K562 (cell line): Measurements from ENCODE around the gene TMEM95. TPM values are rescaled to one million over a fixed set of nuclear protein-coding genes. Genes with fewer than 3 reads are reported as not detected.

Experiments
- ATAC-seq: fragments of 200-7000 bp; cut with Tn5 transposase; 3 replicates; pipeline ENCODE4 v1.9.1; 2020; ENCODE audit warnings: moderate library complexity
- BruUV-seq: library from RNA; stranded (reverse); fragments of 400-500 nt; replicated peaks from 2 replicates; lab custom pipeline; 2021; lab: Mats Ljungman, UMichigan
- CTCF ChIA-PET: fragments of 300-600 bp; formaldehyde crosslinking; extraction: SDS; loops from one replicate; lab custom pipeline; 2021; ENCODE audit warnings: low intra/inter-chr PET ratio; lab: Yijun Ruan, JAX
- POLR2A ChIA-PET: fragments of 300-600, 350-650 bp; sonication (Branson Sonifier 250); formaldehyde crosslinking; extraction: SDS; loops from one replicate; lab custom pipeline; 2021; ENCODE audit warnings: antibody characterized with exemption, inconsistent platforms; lab: Yijun Ruan, JAX
- DNase-seq, 4 experiments: peaks; one replicate each; pipeline versions ENCODE4 v3.0.0 to v3.0.0-alpha.2; 2011 to 2018; ENCODE audit warnings: low spot score in 3 of 4, mixed read lengths in 3 of 4; ENCODE audit errors: extremely low read depth in 1 of 4
- FAIRE-seq: peaks from 2 replicates; lab custom pipeline; 2011; peaks lifted over from hg19 to GRCh38; lab: Jason Lieb, UNC
- H2AFZ ChIP-seq: 2 replicates; pipeline ENCODE4 v1.6.0; 2011; ENCODE audit warnings: low read depth, low read length, control low read depth, inconsistent platforms
- H3K27ac ChIP-seq: fragments of 200-600 bp; 3 replicates; pipeline ENCODE4 v1.8.0; 2011; ENCODE audit warnings: low read depth, mild to moderate bottlenecking, control low read depth, inconsistent platforms, low read length, moderate library complexity, mixed read lengths; ENCODE audit errors: extremely low read depth
- H3K27me3 ChIP-seq, 2 experiments: fragments of 300-600 bp in 1 of 2; 2 replicates in 1 of 2; 3 replicates in 1 of 2; pipeline versions ENCODE4 v1.6.0 to v1.8.0; 2011; ENCODE audit warnings: inconsistent platforms in 2 of 2, low read length in 2 of 2, mild to moderate bottlenecking in 1 of 2, mixed read lengths in 1 of 2, moderate library complexity in 1 of 2; ENCODE audit not compliant: control insufficient read depth in 2 of 2, insufficient read depth in 2 of 2
- H3K36me3 ChIP-seq: fragments of 300-600 bp; 3 replicates; pipeline ENCODE4 v1.8.0; 2011; ENCODE audit warnings: mild to moderate bottlenecking, low read length, inconsistent platforms; ENCODE audit not compliant: control insufficient read depth, insufficient read depth
- H3K4me1 ChIP-seq, 2 experiments: fragments of 200-600 bp in 1 of 2; replicated peaks in 1 of 2; 2 replicates in 1 of 2; 3 replicates in 1 of 2; pipeline versions ENCODE4 v1.5.1 to v1.8.0; 2011; ENCODE audit warnings: inconsistent platforms in 2 of 2, low read length in 2 of 2, mild to moderate bottlenecking in 1 of 2, mixed read lengths in 1 of 2, moderate library complexity in 1 of 2; ENCODE audit not compliant: control insufficient read depth in 2 of 2, insufficient read depth in 2 of 2
- H3K4me2 ChIP-seq: 2 replicates; pipeline ENCODE4 v1.6.1; 2011; ENCODE audit warnings: low read length, control low read depth, inconsistent platforms, mixed read lengths; ENCODE audit not compliant: insufficient read depth
- H3K4me3 ChIP-seq: fragments of 200-600 bp; sonication (generic), shearing (Covaris generic); 2 replicates; pipeline ENCODE4 v1.5.1; 2016; ENCODE audit warnings: control low read depth, inconsistent platforms
- H3K79me2 ChIP-seq: fragments of 200-600 bp; 3 replicates; pipeline ENCODE4 v1.8.0; 2011; ENCODE audit warnings: low read length, inconsistent platforms; ENCODE audit not compliant: control insufficient read depth, insufficient read depth
- H3K9ac ChIP-seq, 2 experiments: 2 replicates each; pipeline versions ENCODE4 v1.6.0 to v1.6.1; 2011; ENCODE audit warnings: low read depth in 2 of 2, low read length in 2 of 2, control low read depth in 1 of 2, inconsistent platforms in 1 of 2, mild to moderate bottlenecking in 1 of 2, mixed read lengths in 1 of 2; ENCODE audit not compliant: insufficient read depth in 1 of 2
- H3K9me1 ChIP-seq: one replicate; pipeline ENCODE4 v1.6.0; 2011; ENCODE audit warnings: inconsistent platforms, mild to moderate bottlenecking, low read length, moderate library complexity; ENCODE audit not compliant: control insufficient read depth, insufficient read depth
- H3K9me3 ChIP-seq: replicated peaks from 2 replicates; pipeline ENCODE4 v1.5.1; 2011; ENCODE audit warnings: low read depth, low read length, inconsistent platforms; ENCODE audit not compliant: control insufficient read depth, insufficient read depth
- H4K20me1 ChIP-seq: replicated peaks from 2 replicates; pipeline ENCODE4 v1.6.1; 2011; ENCODE audit warnings: low read length, inconsistent platforms, mixed read lengths; ENCODE audit not compliant: control insufficient read depth, insufficient read depth
- CBX5 ChIP-seq: IDR thresholded peaks from 2 replicates; pipeline ENCODE4 v1.6.1; 2014; ENCODE audit warnings: low read depth, borderline replicate concordance
- GTF2A2 ChIP-seq: IDR thresholded peaks from 2 replicates; pipeline ENCODE4 v1.6.1; 2016; ENCODE audit warnings: mild to moderate bottlenecking, missing genetic modification characterization, missing compliant biosample characterization
- HDAC1 ChIP-seq, 2 experiments: fragments of 450-650 bp; IDR thresholded peaks; 2 replicates each; pipeline ENCODE4 v1.6.1; 2016 to 2017; ENCODE audit warnings: inconsistent platforms in 1 of 2, mild to moderate bottlenecking in 1 of 2, moderate library complexity in 1 of 2
- KDM5B ChIP-seq: fragments of 200-600 bp; sonication (generic); IDR thresholded peaks from 2 replicates; pipeline ENCODE4 v1.6.1; 2012; ENCODE audit warnings: low read depth, mild to moderate bottlenecking, moderate library complexity, low read length, control low read depth, inconsistent platforms; ENCODE audit not compliant: insufficient replicate concordance
- KLF16 ChIP-seq: IDR thresholded peaks from 2 replicates; pipeline ENCODE4 v1.6.1; 2016; ENCODE audit warnings: antibody characterized with exemption
- PRMT5 ChIP-seq: sonication (generic); formaldehyde crosslinking; IDR thresholded peaks from 2 replicates; pipeline ENCODE4 v1.5.0; 2020; ENCODE audit warnings: missing genetic modification reagents
- RFX5 ChIP-seq: IDR thresholded peaks from 2 replicates; pipeline ENCODE4 v1.6.1; 2011; ENCODE audit warnings: low read depth, mild to moderate bottlenecking, improper control_type of control experiment, low read length
- ZFP1 ChIP-seq: fragments of 450-650 bp; formaldehyde crosslinking; IDR thresholded peaks from 2 replicates; pipeline ENCODE4 v1.4.0; 2020; ENCODE audit warnings: mild to moderate bottlenecking, mixed read lengths
- ZNF12 ChIP-seq: sonication (generic); formaldehyde crosslinking; IDR thresholded peaks from 2 replicates; pipeline ENCODE4 v1.4.0; 2020; ENCODE audit warnings: mild to moderate bottlenecking, missing genetic modification reagents
- ZNF239 ChIP-seq: fragments of 250-450 bp; sonication (Bioruptor Pico); IDR thresholded peaks from 2 replicates; pipeline ENCODE4 v1.4.0; 2020; ENCODE audit warnings: mild to moderate bottlenecking
- ZNF263 ChIP-seq: sonication (generic); formaldehyde crosslinking; IDR thresholded peaks from 2 replicates; pipeline ENCODE4 v1.8.0; 2022; ENCODE audit warnings: mild to moderate bottlenecking, missing genetic modification reagents, borderline replicate concordance
- ZNF507 ChIP-seq: conservative IDR thresholded peaks from 2 replicates; pipeline ENCODE4 v1.6.1; 2017; ENCODE audit warnings: missing genetic modification characterization, missing compliant biosample characterization
- ZNF696 ChIP-seq: fragments of 250-450 bp; sonication (Bioruptor Pico); conservative IDR thresholded peaks from 2 replicates; pipeline ENCODE4 v1.4.0; 2020; ENCODE audit warnings: mild to moderate bottlenecking, moderate library complexity
- WGBS: fragments of 100-300 bp; shearing (Covaris generic); methylation state at CpG from one replicate; pipeline ENCODE4 v1.1.6; 2016; ENCODE audit warnings: low coverage, mixed read lengths; ENCODE audit not compliant: insufficient coverage; ENCODE audit errors: missing lambda C conversion rate; 5-methylcytosine and 5-hydroxymethylcytosine counted together
- in situ Hi-C: fragments of 300-500 bp; cut with MboI; formaldehyde crosslinking; loops from 4 replicates; pipeline ENCODE4 v1.15.0; 2018; ENCODE audit warnings: inconsistent platforms, mixed read lengths
- intact Hi-C: fragments of 100-400 bp; cut with micrococcal nuclease; formaldehyde crosslinking; loops from 2 replicates; pipeline ENCODE4 v1.14.2; 2022
- polyA plus RNA-seq, 8 experiments: library from polyadenylated mRNA; depleted of rRNA in 4 of 8; stranded (reverse) in 5 of 8; unstranded in 3 of 8; fragments of >200 nt; fragmentation: Nextera tagmentation in 2 of 8; fragmentation: Illumina TruSeq in 1 of 8; extraction: Ambion mirVana in 2 of 8; extraction: Trizol in 1 of 8; gene quantifications; 2 replicates each; pipeline versions ENCODE4 v1.2.1 to v1.2.3, GENCODE V29; 2011 to 2014; ENCODE audit warnings: inconsistent platforms in 1 of 8, missing spikeins in 1 of 8
- total RNA-seq, 7 experiments: library from RNA; depleted of rRNA in 6 of 7; stranded (reverse); fragments of >200 nt in 6 of 7; fragmentation: Illumina TruSeq in 2 of 7; extraction: Trizol in 2 of 7; gene quantifications; 2 replicates each; pipeline versions ENCODE4 v1.2.1 to v1.2.3, GENCODE V29; 2011 to 2021; ENCODE audit warnings: low replicate concordance in 1 of 7
- TF ChIP-seq, protein P1 (sequence below): fragments of 250-450 bp; sonication (Bioruptor Pico); IDR thresholded peaks from 2 replicates; pipeline ENCODE4 v1.4.0; 2020
- TF ChIP-seq, protein P2 (sequence below): fragments of 250-450 bp; sonication (Bioruptor Pico); IDR thresholded peaks from 2 replicates; pipeline ENCODE4 v1.6.1; 2021; ENCODE audit warnings: mild to moderate bottlenecking

Gene TMEM95
- total and polyA plus RNA-seq, 9 of the 15 experiments (the other 6 are each of a cell fraction or from before 2014, with no cell fraction given), result not detected

DNA sequence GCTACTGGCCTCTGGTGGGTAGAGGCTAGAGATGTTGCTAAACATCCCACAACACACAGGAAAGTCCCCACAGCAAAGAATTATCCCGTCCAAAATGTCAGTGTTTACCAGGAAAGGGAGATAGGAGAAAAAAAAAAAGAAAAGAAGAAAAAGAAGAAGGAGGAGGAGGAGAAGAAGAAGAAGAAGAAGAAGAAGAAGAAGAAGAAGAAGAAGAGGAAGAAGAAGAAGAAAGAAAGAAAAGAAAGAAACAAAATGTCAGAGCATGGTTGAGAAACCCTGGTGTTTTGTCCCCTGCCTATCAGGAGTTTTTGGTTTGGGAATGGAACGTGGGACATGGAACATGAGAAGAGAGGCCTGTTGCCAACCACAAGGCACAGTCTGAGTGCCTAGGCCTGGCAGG is 2.4 kb downstream of the TMEM95 start:
- no peak for FAIRE-seq
- peaks cover 0 to 25% of the 10 kb centered on the region in 2 experiments; a peak in 3 of 5 replicates for H3K4me1 ChIP-seq
- in situ Hi-C loops, result loop anchor here (10.0 kb wide), 1 partner anchor 197 kb away; the partner anchor contains the start of gene TNFSF13
- H3K27ac ChIP-seq, result no peak overlapping the region
- no peaks in the 10 kb centered on the region; the same call in 2 of the 3 replicates for H3K79me2 ChIP-seq
- WGBS, result 15% methylated on average over 2 of the region's 2 CpGs
- TF ChIP-seq ZNF263 (CRISPR knock-in tag) (no peak), KDM5B (no peak), ZNF507 (tag) (no peak), RFX5 (no peak), PRMT5 (CRISPR knock-in tag) (no peak), KLF16 (no peak), ZNF12 (CRISPR knock-in tag) (no peak), CBX5 (no peak), GTF2A2 (tag) (no peak), ZFP1 (CRISPR knock-in tag) (no peak), ZNF696 (no peak), HDAC1 (IDR thresholded peaks at IDR 0.05) (no peak), ZNF239 (CRISPR knock-in tag) (no peak)
- TF ChIP-seq, protein P1, sequence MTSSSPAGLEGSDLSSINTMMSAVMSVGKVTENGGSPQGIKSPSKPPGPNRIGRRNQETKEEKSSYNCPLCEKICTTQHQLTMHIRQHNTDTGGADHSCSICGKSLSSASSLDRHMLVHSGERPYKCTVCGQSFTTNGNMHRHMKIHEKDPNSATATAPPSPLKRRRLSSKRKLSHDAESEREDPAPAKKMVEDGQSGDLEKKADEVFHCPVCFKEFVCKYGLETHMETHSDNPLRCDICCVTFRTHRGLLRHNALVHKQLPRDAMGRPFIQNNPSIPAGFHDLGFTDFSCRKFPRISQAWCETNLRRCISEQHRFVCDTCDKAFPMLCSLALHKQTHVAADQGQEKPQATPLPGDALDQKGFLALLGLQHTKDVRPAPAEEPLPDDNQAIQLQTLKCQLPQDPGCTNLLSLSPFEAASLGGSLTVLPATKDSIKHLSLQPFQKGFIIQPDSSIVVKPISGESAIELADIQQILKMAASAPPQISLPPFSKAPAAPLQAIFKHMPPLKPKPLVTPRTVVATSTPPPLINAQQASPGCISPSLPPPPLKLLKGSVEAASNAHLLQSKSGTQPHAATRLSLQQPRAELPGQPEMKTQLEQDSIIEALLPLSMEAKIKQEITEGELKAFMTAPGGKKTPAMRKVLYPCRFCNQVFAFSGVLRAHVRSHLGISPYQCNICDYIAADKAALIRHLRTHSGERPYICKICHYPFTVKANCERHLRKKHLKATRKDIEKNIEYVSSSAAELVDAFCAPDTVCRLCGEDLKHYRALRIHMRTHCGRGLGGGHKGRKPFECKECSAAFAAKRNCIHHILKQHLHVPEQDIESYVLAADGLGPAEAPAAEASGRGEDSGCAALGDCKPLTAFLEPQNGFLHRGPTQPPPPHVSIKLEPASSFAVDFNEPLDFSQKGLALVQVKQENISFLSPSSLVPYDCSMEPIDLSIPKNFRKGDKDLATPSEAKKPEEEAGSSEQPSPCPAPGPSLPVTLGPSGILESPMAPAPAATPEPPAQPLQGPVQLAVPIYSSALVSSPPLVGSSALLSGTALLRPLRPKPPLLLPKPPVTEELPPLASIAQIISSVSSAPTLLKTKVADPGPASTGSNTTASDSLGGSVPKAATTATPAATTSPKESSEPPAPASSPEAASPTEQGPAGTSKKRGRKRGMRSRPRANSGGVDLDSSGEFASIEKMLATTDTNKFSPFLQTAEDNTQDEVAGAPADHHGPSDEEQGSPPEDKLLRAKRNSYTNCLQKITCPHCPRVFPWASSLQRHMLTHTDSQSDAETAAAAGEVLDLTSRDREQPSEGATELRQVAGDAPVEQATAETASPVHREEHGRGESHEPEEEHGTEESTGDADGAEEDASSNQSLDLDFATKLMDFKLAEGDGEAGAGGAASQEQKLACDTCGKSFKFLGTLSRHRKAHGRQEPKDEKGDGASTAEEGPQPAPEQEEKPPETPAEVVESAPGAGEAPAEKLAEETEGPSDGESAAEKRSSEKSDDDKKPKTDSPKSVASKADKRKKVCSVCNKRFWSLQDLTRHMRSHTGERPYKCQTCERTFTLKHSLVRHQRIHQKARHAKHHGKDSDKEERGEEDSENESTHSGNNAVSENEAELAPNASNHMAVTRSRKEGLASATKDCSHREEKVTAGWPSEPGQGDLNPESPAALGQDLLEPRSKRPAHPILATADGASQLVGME (CRISPR knock-in tag), result no peak
- TF ChIP-seq, protein P2, sequence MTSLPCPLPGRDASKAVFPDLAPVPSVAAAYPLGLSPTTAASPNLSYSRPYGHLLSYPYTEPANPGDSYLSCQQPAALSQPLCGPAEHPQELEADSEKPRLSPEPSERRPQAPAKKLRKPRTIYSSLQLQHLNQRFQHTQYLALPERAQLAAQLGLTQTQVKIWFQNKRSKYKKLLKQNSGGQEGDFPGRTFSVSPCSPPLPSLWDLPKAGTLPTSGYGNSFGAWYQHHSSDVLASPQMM (CRISPR knock-in tag), result no peak
- H2AFZ ChIP-seq, result no peak overlapping the region
- no peaks in the 10 kb centered on the region for H3K27me3 ChIP-seq
- intact Hi-C loops, result loop anchor here (5.0 kb wide), 2 partner anchors 145 to 205 kb away; partner anchors contain the start of gene SENP3
- no peak overlapping the region for H3K4me3 ChIP-seq
- no peak for ATAC-seq
- ChIA-PET CTCF (no interaction called here), POLR2A (interaction anchor here (1.1 to 1.6 kb wide), 2 partner anchors 13 to 128 kb away, joined by 3 to 7 read pairs; no protein-coding TSS in a partner anchor)
- no peak overlapping the region for H3K4me2 ChIP-seq
- DNase-seq, result no peak
- H3K9me1 ChIP-seq, result no peaks in the 10 kb centered on the region
- no TSS peak for BruUV-seq
- H4K20me1 ChIP-seq, result no peaks in the 10 kb centered on the region
- H3K36me3 ChIP-seq, result no peaks in the 10 kb centered on the region
- H3K9ac ChIP-seq, result no peak overlapping the region
- no peaks in the 10 kb centered on the region for H3K9me3 ChIP-seq
